Measurements from ENCODE around the gene EFCAB8.

The EFCAB8 gene

DNA sequence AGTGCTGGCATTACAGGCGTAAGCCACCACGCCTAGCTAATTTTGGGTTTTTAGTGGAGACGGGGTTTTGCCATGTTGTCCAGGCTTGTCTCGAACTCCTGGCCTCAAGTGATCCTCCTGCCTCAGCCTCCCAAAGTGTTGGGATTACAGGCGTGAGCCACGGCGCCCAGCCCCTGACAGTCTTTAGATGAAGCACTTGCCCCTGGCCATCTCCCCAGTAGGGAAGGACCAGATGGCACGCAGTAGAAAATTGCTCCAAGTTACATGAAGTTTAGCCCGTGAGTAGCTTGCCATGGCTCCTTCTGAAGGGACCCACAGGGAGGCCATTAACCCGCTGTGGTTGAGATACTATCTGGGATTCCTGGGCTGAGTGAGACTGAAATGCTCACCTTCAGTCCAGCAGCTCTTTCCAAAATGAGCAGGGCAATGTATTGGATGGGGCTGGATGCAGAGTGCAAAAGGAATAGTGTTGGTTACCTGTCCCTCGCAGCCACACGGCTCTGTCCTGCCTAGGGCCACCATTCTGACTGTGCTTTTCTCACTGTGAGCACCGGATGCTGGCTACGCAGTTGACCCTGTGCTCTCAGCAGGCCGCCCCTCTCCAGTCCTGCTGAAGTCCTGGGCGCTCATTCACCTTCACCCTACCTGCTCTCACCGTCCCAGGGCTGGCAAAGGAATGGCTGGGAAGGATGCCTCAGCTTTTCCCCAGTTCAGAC lies 66.9 kb downstream of the EFCAB8 start:
- TF ChIP-seq, protein P1, sequence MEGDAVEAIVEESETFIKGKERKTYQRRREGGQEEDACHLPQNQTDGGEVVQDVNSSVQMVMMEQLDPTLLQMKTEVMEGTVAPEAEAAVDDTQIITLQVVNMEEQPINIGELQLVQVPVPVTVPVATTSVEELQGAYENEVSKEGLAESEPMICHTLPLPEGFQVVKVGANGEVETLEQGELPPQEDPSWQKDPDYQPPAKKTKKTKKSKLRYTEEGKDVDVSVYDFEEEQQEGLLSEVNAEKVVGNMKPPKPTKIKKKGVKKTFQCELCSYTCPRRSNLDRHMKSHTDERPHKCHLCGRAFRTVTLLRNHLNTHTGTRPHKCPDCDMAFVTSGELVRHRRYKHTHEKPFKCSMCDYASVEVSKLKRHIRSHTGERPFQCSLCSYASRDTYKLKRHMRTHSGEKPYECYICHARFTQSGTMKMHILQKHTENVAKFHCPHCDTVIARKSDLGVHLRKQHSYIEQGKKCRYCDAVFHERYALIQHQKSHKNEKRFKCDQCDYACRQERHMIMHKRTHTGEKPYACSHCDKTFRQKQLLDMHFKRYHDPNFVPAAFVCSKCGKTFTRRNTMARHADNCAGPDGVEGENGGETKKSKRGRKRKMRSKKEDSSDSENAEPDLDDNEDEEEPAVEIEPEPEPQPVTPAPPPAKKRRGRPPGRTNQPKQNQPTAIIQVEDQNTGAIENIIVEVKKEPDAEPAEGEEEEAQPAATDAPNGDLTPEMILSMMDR (IDR thresholded peaks at IDR 0.05; ENCODE audit: borderline replicate concordance, insufficient read depth, low read depth, low read length) = no peak
- no peak overlapping the region for H3K4me3 ChIP-seq (ENCODE audit: low read depth, low read length)

DNA sequence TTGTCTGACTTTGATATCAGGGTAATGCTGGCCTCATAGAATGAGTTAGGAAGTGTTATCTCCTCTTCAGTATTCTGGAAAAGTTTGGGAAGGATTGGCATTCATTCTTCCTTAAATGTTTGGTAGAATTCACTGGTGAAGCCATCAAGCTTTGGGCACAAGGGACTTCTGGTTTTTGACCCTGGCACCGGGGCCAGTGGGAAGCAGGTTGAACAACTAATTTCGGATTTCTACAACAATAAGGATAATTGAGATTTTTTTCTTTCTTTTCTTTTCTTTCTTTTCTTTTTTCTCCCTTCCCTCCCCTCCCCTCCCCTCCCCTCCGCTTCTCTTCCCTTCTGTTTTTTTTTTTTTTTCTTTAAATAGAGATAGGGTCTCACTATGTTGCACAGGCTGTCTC lies 70.4 kb downstream of the EFCAB8 start:
- no peak overlapping the region for H3K4me3 ChIP-seq (ENCODE audit: low read depth, low read length)
- TF ChIP-seq, protein P1 (IDR thresholded peaks at IDR 0.05; ENCODE audit: borderline replicate concordance, insufficient read depth, low read depth, low read length) = no peak

DNA sequence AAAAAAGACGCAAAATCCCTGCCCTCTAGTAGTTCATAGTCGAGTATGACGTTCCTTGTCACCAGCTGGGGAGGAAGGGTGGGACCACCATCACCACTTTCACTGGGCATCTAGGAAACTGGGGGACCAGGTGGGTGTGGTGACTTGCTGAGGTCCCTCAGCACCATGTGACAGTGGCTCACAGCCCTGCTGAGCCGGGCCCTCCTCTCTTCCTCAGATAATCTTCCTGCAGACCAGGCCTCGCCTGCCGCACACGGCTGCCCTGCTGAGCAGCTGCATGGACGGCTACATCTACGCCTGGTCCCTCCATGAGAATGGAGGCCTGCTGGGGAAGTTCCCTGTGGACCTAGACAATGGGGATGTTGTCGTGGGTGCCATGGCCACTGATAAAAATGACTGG lies 71.5 kb downstream of the EFCAB8 start:
- TF ChIP-seq, protein P1 (IDR thresholded peaks at IDR 0.05; ENCODE audit: borderline replicate concordance, insufficient read depth, low read depth, low read length) = no peak
- H3K4me3 ChIP-seq (ENCODE audit: low read depth, low read length) = no peak overlapping the region

DNA sequence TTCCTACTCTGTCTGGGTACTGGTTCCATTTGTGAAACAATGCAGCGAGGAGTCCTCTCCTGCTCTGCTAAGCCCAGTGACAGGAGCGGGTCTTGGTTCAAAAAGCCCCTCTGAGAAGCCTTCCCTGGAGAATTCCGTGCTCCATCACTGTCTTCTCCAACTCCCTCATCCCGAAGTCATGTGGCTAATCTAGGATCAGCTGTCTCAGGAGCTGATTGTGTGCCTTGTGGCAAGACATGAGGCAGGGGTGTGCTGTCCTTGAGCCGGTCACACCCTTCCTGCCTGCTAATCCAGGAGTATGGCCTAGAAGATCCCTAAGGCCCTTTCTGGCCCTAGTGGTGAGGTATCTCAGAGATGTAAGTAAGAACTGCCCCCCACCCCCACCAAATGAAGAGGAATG lies 72.0 kb downstream of the EFCAB8 start:
- H3K4me3 ChIP-seq (ENCODE audit: low read depth, low read length) = no peak overlapping the region
- TF ChIP-seq, protein P1 (IDR thresholded peaks at IDR 0.05; ENCODE audit: borderline replicate concordance, insufficient read depth, low read depth, low read length) = no peak

DNA sequence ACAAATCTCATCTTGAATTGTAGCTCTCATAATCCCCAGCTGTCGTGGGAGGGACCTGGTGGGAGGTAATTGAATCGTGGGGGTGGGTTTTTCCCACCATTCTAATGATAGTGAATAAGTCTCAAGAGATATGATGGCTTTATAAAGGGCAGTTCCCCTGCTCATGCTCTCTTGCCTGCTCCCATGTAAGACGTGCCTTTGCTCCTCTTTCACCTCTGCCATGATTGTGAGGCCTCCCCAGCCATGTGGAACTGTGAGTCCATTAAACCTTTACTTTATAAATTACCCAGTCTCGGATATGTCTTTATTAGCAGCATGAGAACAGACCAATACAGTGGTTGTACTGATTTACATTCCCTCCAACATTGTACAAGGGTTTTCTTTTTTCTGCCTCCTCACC lies 75.9 kb downstream of the EFCAB8 start:
- no peak overlapping the region for H3K4me3 ChIP-seq (ENCODE audit: low read depth, low read length)
- TF ChIP-seq, protein P1 (IDR thresholded peaks at IDR 0.05; ENCODE audit: borderline replicate concordance, insufficient read depth, low read depth, low read length) = no peak

DNA sequence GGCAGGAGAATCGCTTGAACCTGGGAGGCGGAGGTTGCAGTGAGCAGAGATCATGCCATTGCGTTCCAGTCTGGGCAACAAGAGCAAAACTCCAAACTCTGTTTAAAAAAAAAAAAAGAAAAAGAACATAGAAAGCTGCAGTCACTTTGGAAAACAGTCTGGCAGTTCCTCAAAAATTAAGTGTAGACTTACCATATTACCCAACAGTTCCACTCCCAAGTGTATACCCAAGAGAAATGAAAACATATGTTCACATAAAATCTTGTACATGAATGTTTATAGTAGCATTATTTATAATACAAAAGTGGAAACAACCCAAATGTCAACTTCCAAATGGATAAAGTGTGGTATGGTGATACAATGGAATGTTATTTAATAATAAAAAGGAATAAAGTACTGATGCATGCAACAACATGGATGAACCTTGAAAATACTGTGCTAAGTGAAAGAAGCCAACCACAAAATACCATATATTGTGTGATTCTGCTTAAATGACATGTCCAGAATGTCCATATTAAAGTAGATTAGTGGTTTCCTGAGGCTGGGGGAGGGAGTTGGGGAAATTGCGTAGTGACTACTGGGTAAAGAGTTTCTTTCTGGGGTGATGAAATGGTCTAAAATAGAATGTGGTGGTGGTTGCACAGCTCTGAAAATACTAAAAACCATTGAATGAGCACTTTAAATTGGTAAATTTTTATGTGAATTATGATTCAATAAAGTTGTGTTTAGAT lies 82.6 kb downstream of the EFCAB8 start:
- H3K4me3 ChIP-seq (ENCODE audit: low read depth, low read length) = no peak overlapping the region
- TF ChIP-seq, protein P1 (IDR thresholded peaks at IDR 0.05; ENCODE audit: borderline replicate concordance, insufficient read depth, low read depth, low read length) = no peak
